IPS-NIHi11 (cell line): ENCODE results near the gene TMEM245.
A peak's percentile ranks its signal among the peaks of the same experiment; 100 is the strongest.

Experiments
- DNase-seq: peaks from one replicate; pipeline ENCODE4 v3.0.0; 2012; ENCODE audit warnings: mixed read lengths, low spot score

The TMEM245 gene

GRCh38 chr9:109119439-109120203 is at the start of gene TMEM245:
TSS of gene TMEM245 (minus strand) at chr9:109119947. CDS start at chr9:109119913, 34 bp downstream.
- peak; percentile 93 for DNase-seq

- no peak for DNase-seq
These were observed 48.4 kb upstream of the TMEM245 start for GRCh38 chr9:109168170-109168569.

- no peak for DNase-seq
These were observed 48.0 kb upstream of the TMEM245 start for GRCh38 chr9:109167716-109168115.

GRCh38 chr9:109166771-109167601 is 47.2 kb upstream of the TMEM245 start, which contains the start of gene FRRS1L:
TSS of gene FRRS1L (minus strand) at chr9:109167249. CDS start at chr9:109167138, 111 bp downstream.
- DNase-seq, result peak; percentile 88

- DNase-seq, result peak; percentile 48
These were observed 46.5 kb upstream of the TMEM245 start for GRCh38 chr9:109166171-109166770.

- no peak for DNase-seq
These were observed 44.3 kb upstream of the TMEM245 start for GRCh38 chr9:109164042-109164441.

- no peak for DNase-seq
These were observed 43.4 kb upstream of the TMEM245 start for GRCh38 chr9:109163194-109163593.

- no peak for DNase-seq
These were observed 42.9 kb upstream of the TMEM245 start for GRCh38 chr9:109162677-109163076.

GRCh38 chr9:109161471-109161870 is 41.7 kb upstream of the TMEM245 start:
- DNase-seq, result no peak

GRCh38 chr9:109159583-109159982 is 39.8 kb upstream of the TMEM245 start:
- no peak for DNase-seq

- DNase-seq, result no peak
These were observed 38.9 kb upstream of the TMEM245 start for GRCh38 chr9:109158651-109159050.

- no peak for DNase-seq
These were observed 37.0 kb upstream of the TMEM245 start for GRCh38 chr9:109156708-109157107.

GRCh38 chr9:109150925-109151545 is 31.3 kb upstream of the TMEM245 start:
- no peak for DNase-seq

- DNase-seq, result no peak
These were observed 30.0 kb upstream of the TMEM245 start for GRCh38 chr9:109149722-109150121.

GRCh38 chr9:109149089-109149488 is 29.3 kb upstream of the TMEM245 start:
- DNase-seq, result no peak

- DNase-seq, result no peak
These were observed 25.3 kb upstream of the TMEM245 start for GRCh38 chr9:109145051-109145450.

GRCh38 chr9:109143881-109144562 is 24.3 kb upstream of the TMEM245 start:
- DNase-seq, result peak; percentile 62

- DNase-seq, result no peak
These were observed 21.6 kb upstream of the TMEM245 start for GRCh38 chr9:109141375-109141774.

- DNase-seq, result no peak
These were observed 20.1 kb upstream of the TMEM245 start for GRCh38 chr9:109139851-109140250.

- DNase-seq, result no peak
These were observed 18.7 kb upstream of the TMEM245 start for GRCh38 chr9:109138421-109138820.

GRCh38 chr9:109134167-109134578 is 14.4 kb upstream of the TMEM245 start:
- DNase-seq, result no peak

GRCh38 chr9:109133533-109133932 is 13.8 kb upstream of the TMEM245 start:
- DNase-seq, result no peak
